SK-N-SH (cell line): ENCODE measurements around the gene OOSP1. TPM values are rescaled to one million over a fixed set of nuclear protein-coding genes. Genes with fewer than 3 reads are reported as not detected.

Experiments used
- CTCF ChIA-PET: fragments of 300-600, 350-600 bp; formaldehyde crosslinking; extraction: SDS; loops from one replicate; lab custom pipeline; 2021; lab: Yijun Ruan, JAX
- POLR2A ChIA-PET: fragments of 350-600 bp; sonication (Branson Sonifier 250); formaldehyde crosslinking; extraction: SDS; loops from one replicate; lab custom pipeline; 2020; ENCODE audit warnings: antibody characterized with exemption, inconsistent platforms; lab: Yijun Ruan, JAX
- DNase-seq: peaks from one replicate; pipeline ENCODE4 v3.0.0; 2012
- H2AFZ ChIP-seq: fragments of 200-600 bp; sonication (generic); 2 replicates; pipeline ENCODE4 v1.8.1; 2016; ENCODE audit warnings: antibody characterized with exemption, mild to moderate bottlenecking, low read depth
- H3F3A ChIP-seq: fragments of 200-600 bp; sonication (generic); replicated peaks from 2 replicates; pipeline ENCODE3; 2016; ENCODE audit warnings: antibody characterized with exemption, mild to moderate bottlenecking; ENCODE audit not compliant: insufficient read depth
- H3K27ac ChIP-seq, 2 experiments: fragments of 200-500 bp in 1 of 2; fragments of 200-600 bp in 1 of 2; sonication (Bioruptor generic) in 1 of 2; sonication (generic), shearing (Covaris generic) in 1 of 2; 2 replicates each; pipeline versions ENCODE4 v1.5.1 to v1.6.1; 2014 to 2016; ENCODE audit warnings: low read depth in 2 of 2, inconsistent platforms in 1 of 2, low read length in 1 of 2, mild to moderate bottlenecking in 1 of 2, mixed read lengths in 1 of 2
- H3K27me3 ChIP-seq: fragments of 200-600 bp; sonication (generic), shearing (Covaris generic); 2 replicates; pipeline ENCODE4 v1.6.1; 2016; ENCODE audit warnings: mixed run types; ENCODE audit not compliant: insufficient read depth
- H3K36me3 ChIP-seq, 2 experiments: fragments of 200-500 bp in 1 of 2; fragments of 200-600 bp in 1 of 2; sonication (Bioruptor generic) in 1 of 2; sonication (generic) in 1 of 2; replicated peaks in 1 of 2; 2 replicates each; pipeline versions ENCODE3 to v1.5.1; 2014 to 2016; ENCODE audit warnings: low read length in 1 of 2, mild to moderate bottlenecking in 1 of 2; ENCODE audit not compliant: insufficient read depth in 2 of 2, control insufficient read depth in 1 of 2
- H3K4me1 ChIP-seq, 2 experiments: fragments of 200-500 bp in 1 of 2; fragments of 200-600 bp in 1 of 2; sonication (Bioruptor generic) in 1 of 2; sonication (generic), shearing (Covaris generic) in 1 of 2; 2 replicates each; pipeline versions ENCODE4 v1.5.1 to v1.6.1; 2014 to 2016; ENCODE audit warnings: low read depth in 1 of 2, low read length in 1 of 2, mixed run types in 1 of 2; ENCODE audit not compliant: insufficient read depth in 2 of 2, control insufficient read depth in 1 of 2
- H3K4me2 ChIP-seq: fragments of 200-600 bp; sonication (generic), shearing (Covaris generic); 2 replicates; pipeline ENCODE4 v1.6.1; 2017; ENCODE audit warnings: mixed run types
- H3K4me3 ChIP-seq, 2 experiments: fragments of 200-500 bp in 1 of 2; fragments of 200-600 bp in 1 of 2; sonication (Bioruptor generic) in 1 of 2; sonication (generic), shearing (Covaris generic) in 1 of 2; 2 replicates each; pipeline versions ENCODE4 v1.5.1 to v1.8.1; 2014 to 2016; ENCODE audit warnings: low read depth in 2 of 2, inconsistent platforms in 1 of 2, low read length in 1 of 2, mild to moderate bottlenecking in 1 of 2, mixed read lengths in 1 of 2, moderate library complexity in 1 of 2
- H3K79me2 ChIP-seq: fragments of 200-600 bp; sonication (generic); 2 replicates; pipeline ENCODE4 v1.8.1; 2017; ENCODE audit warnings: mild to moderate bottlenecking; ENCODE audit not compliant: insufficient read depth
- H3K9ac ChIP-seq: fragments of 200-600 bp; sonication (generic); 2 replicates; pipeline ENCODE4 v1.6.1; 2017; ENCODE audit warnings: mixed run types
- H3K9me2 ChIP-seq: fragments of 200-600 bp; sonication (generic); 2 replicates; pipeline ENCODE4 v1.6.1; 2017; ENCODE audit warnings: mixed run types
- H3K9me3 ChIP-seq: fragments of 200-600 bp; sonication (generic); 2 replicates; pipeline ENCODE4 v1.6.1; 2017; ENCODE audit warnings: mixed run types, mild to moderate bottlenecking, moderate library complexity
- H4K20me1 ChIP-seq: fragments of 200-600 bp; sonication (generic); 2 replicates; pipeline ENCODE4 v1.6.1; 2017; ENCODE audit warnings: mild to moderate bottlenecking, mixed run types; ENCODE audit not compliant: insufficient read depth
- CHD2 ChIP-seq: fragments of 150-350 bp; IDR thresholded peaks from 2 replicates; pipeline ENCODE4 v1.6.1; 2018; ENCODE audit warnings: low read length; ENCODE audit not compliant: partially characterized antibody
- ELF1 ChIP-seq: IDR thresholded peaks from 2 replicates; pipeline ENCODE4 v1.4.0; 2012
- EP300 ChIP-seq, 2 experiments: IDR thresholded peaks; 2 replicates each; pipeline versions ENCODE4 v1.4.0 to v1.6.1; 2012; ENCODE audit warnings: borderline replicate concordance in 1 of 2, low read depth in 1 of 2, low read length in 1 of 2
- FOSL2 ChIP-seq: IDR thresholded peaks from 2 replicates; pipeline ENCODE4 v1.4.0; 2012; ENCODE audit warnings: low read depth, mild to moderate bottlenecking, moderate library complexity, borderline replicate concordance
- FOXJ3 ChIP-seq: sonication (generic); formaldehyde crosslinking; IDR thresholded peaks from 2 replicates; pipeline ENCODE4 v1.5.1; 2020; ENCODE audit warnings: mild to moderate bottlenecking, missing genetic modification reagents
- FOXM1 ChIP-seq: IDR thresholded peaks from 2 replicates; pipeline ENCODE4 v1.4.0; 2012; ENCODE audit warnings: low read depth, mild to moderate bottlenecking
- MXI1 ChIP-seq: IDR thresholded peaks from 2 replicates; pipeline ENCODE4 v1.6.1; 2012; ENCODE audit warnings: mild to moderate bottlenecking, low read depth, low read length, improper control_type of control experiment
- RCOR1 ChIP-seq: fragments of 150-350 bp; IDR thresholded peaks from 2 replicates; pipeline ENCODE4 v1.6.1; 2017; ENCODE audit warnings: antibody characterized with exemption, low read length
- RFX5 ChIP-seq: IDR thresholded peaks from 2 replicates; pipeline ENCODE4 v1.6.1; 2012; ENCODE audit warnings: mild to moderate bottlenecking, improper control_type of control experiment, low read length
- SIN3A ChIP-seq: IDR thresholded peaks from 2 replicates; pipeline ENCODE4 v1.6.1; 2012; ENCODE audit warnings: low read depth, mild to moderate bottlenecking, low read length, moderate library complexity, borderline replicate concordance
- TAF1 ChIP-seq: IDR thresholded peaks from 2 replicates; pipeline ENCODE4 v1.6.1; 2012; ENCODE audit warnings: low read depth, mild to moderate bottlenecking, low read length, moderate library complexity, borderline replicate concordance
- TCF12 ChIP-seq: IDR thresholded peaks from 2 replicates; pipeline ENCODE4 v1.4.0; 2012
- TEAD4 ChIP-seq: IDR thresholded peaks from 2 replicates; pipeline ENCODE4 v1.4.0; 2012; ENCODE audit warnings: mild to moderate bottlenecking, borderline replicate concordance; ENCODE audit not compliant: insufficient read depth
- YY1 ChIP-seq: IDR thresholded peaks from 2 replicates; pipeline ENCODE4 v1.4.0; 2012; ENCODE audit warnings: low read depth, mild to moderate bottlenecking
- WGBS: methylation state at CpG from one replicate; pipeline ENCODE4 v1.1.6; 2017; ENCODE audit warnings: low lambda C conversion rate; 5-methylcytosine and 5-hydroxymethylcytosine counted together
- polyA plus RNA-seq, 3 experiments: library from polyadenylated mRNA; depleted of rRNA; stranded (reverse); fragments of >200 nt; gene quantifications; 2 replicates each; pipeline ENCODE4 v1.2.3, GENCODE V29; 2012
- TF ChIP-seq, protein P1 (sequence below): fragments of 200-600 bp; sonication (generic); IDR thresholded peaks from 2 replicates; pipeline ENCODE4 v1.6.1; 2017; ENCODE audit warnings: antibody characterized with exemption, mild to moderate bottlenecking, moderate library complexity
- TF ChIP-seq, protein P2 (sequence below): fragments of 150-350 bp; IDR thresholded peaks from 2 replicates; pipeline ENCODE4 v1.6.1; 2017; ENCODE audit warnings: antibody characterized with exemption, low read length, low read depth, borderline replicate concordance
- TF ChIP-seq, protein P3 (sequence below): IDR thresholded peaks from 2 replicates; pipeline ENCODE4 v1.6.1; 2012; ENCODE audit warnings: mild to moderate bottlenecking, low read depth, low read length, moderate library complexity

The OOSP1 gene
- polyA plus RNA-seq, 1 of the 3 experiments (the other 2 are of a cell fraction): not detected

DNA sequence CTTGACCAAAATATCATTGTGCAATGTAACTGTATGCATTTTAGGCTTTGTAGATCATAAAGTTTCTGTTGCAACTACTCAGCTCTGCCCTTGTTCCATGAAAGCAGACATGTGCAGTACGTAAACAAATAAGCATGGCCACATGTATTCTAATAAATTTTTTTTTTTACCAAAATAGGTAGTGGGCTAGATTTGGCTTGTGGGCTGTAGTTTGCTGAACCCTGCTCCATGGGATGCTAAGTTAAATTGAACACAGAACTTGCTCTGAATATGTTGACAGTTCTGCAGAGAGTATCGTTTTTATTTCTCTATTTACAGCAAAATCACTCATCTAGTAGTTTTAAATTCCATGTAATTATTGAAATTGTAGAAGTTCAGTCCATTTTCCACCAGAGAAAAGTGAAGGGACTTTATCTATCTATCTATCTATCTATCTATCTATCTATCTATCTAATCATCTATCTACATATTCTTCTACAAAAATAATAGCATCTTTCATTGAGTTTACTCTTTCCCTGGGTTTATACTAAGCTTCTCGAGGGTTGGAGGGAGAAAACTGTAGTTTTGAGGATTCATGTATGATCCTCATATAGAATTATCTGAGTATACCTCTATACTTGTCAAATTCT is 16.1 kb downstream of the OOSP1 start (continued):
- TF ChIP-seq, protein P1, sequence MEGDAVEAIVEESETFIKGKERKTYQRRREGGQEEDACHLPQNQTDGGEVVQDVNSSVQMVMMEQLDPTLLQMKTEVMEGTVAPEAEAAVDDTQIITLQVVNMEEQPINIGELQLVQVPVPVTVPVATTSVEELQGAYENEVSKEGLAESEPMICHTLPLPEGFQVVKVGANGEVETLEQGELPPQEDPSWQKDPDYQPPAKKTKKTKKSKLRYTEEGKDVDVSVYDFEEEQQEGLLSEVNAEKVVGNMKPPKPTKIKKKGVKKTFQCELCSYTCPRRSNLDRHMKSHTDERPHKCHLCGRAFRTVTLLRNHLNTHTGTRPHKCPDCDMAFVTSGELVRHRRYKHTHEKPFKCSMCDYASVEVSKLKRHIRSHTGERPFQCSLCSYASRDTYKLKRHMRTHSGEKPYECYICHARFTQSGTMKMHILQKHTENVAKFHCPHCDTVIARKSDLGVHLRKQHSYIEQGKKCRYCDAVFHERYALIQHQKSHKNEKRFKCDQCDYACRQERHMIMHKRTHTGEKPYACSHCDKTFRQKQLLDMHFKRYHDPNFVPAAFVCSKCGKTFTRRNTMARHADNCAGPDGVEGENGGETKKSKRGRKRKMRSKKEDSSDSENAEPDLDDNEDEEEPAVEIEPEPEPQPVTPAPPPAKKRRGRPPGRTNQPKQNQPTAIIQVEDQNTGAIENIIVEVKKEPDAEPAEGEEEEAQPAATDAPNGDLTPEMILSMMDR: no peak
- TF ChIP-seq FOXM1 (no peak), TAF1 (no peak)

DNA sequence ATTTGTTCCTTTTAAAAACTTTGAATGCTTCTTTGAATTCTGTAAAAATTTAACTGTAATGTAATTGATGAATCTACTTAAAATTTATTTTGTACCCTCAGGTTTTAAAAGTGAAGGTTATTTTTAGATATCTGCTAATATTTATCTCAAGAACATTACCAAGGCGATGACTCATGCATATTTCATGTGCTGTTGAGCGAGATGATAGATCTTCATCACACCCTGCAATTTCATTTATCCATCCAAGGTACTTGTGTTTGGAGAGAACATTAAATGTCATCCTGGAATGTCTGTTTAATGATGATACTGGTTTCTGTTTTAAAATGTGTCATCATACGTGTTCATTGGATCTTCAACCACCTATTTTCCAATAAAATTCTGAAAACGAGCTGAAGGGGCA is 18.9 kb downstream of the OOSP1 start:
- no peak overlapping the region for H2AFZ ChIP-seq
- no peak overlapping the region for H3K4me3 ChIP-seq
- no peaks in the 10 kb centered on the region for H3K36me3 ChIP-seq
- no peaks in the 10 kb centered on the region for H3K4me1 ChIP-seq
- no peaks in the 10 kb centered on the region for H3K9me3 ChIP-seq
- WGBS: 2% methylated on average over 4 of the region's 4 CpGs
- H3K9me2 ChIP-seq: no peaks in the 10 kb centered on the region; the same call in 1 of the 2 replicates
- ChIA-PET CTCF (no interaction called here), POLR2A (no interaction called here)
- no peaks in the 10 kb centered on the region for H3K27me3 ChIP-seq
- DNase-seq: no peak
- no peaks in the 10 kb centered on the region for H3K79me2 ChIP-seq
- TF ChIP-seq YY1 (no peak), SIN3A (no peak), RCOR1 (no peak), FOSL2 (no peak), MXI1 (no peak), EP300 (IDR thresholded peaks at IDR 0.05; ENCODE audit: borderline replicate concordance in 1 of 2, low read depth in 1 of 2, low read length in 1 of 2) (no peak), TEAD4 (no peak), CHD2 (no peak), RFX5 (no peak), TCF12 (no peak), FOXJ3 (CRISPR knock-in tag) (no peak), TAF1 (no peak), ELF1 (no peak)
- TF ChIP-seq, protein P2, sequence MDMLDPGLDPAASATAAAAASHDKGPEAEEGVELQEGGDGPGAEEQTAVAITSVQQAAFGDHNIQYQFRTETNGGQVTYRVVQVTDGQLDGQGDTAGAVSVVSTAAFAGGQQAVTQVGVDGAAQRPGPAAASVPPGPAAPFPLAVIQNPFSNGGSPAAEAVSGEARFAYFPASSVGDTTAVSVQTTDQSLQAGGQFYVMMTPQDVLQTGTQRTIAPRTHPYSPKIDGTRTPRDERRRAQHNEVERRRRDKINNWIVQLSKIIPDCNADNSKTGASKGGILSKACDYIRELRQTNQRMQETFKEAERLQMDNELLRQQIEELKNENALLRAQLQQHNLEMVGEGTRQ: no peak
- TF ChIP-seq, protein P3, sequence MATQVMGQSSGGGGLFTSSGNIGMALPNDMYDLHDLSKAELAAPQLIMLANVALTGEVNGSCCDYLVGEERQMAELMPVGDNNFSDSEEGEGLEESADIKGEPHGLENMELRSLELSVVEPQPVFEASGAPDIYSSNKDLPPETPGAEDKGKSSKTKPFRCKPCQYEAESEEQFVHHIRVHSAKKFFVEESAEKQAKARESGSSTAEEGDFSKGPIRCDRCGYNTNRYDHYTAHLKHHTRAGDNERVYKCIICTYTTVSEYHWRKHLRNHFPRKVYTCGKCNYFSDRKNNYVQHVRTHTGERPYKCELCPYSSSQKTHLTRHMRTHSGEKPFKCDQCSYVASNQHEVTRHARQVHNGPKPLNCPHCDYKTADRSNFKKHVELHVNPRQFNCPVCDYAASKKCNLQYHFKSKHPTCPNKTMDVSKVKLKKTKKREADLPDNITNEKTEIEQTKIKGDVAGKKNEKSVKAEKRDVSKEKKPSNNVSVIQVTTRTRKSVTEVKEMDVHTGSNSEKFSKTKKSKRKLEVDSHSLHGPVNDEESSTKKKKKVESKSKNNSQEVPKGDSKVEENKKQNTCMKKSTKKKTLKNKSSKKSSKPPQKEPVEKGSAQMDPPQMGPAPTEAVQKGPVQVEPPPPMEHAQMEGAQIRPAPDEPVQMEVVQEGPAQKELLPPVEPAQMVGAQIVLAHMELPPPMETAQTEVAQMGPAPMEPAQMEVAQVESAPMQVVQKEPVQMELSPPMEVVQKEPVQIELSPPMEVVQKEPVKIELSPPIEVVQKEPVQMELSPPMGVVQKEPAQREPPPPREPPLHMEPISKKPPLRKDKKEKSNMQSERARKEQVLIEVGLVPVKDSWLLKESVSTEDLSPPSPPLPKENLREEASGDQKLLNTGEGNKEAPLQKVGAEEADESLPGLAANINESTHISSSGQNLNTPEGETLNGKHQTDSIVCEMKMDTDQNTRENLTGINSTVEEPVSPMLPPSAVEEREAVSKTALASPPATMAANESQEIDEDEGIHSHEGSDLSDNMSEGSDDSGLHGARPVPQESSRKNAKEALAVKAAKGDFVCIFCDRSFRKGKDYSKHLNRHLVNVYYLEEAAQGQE: no peak
- H3K27ac ChIP-seq: no peak overlapping the region
- no peak overlapping the region for H3K9ac ChIP-seq
- H3K4me2 ChIP-seq: no peak overlapping the region
- H3F3A ChIP-seq: no peaks in the 10 kb centered on the region
- no peaks in the 10 kb centered on the region for H4K20me1 ChIP-seq
